ENCODE measurements around the gene RHOC. TPM values are rescaled to one million over a fixed set of nuclear protein-coding genes. Genes with fewer than 3 reads are reported as not detected.

The RHOC gene
- total RNA-seq, 1 experiment from 2014 or later: 128 TPM

GRCh38 chr1:112701227-112702066 lies 5.5 kb downstream of the RHOC start:
- TF ChIP-seq, protein P1, sequence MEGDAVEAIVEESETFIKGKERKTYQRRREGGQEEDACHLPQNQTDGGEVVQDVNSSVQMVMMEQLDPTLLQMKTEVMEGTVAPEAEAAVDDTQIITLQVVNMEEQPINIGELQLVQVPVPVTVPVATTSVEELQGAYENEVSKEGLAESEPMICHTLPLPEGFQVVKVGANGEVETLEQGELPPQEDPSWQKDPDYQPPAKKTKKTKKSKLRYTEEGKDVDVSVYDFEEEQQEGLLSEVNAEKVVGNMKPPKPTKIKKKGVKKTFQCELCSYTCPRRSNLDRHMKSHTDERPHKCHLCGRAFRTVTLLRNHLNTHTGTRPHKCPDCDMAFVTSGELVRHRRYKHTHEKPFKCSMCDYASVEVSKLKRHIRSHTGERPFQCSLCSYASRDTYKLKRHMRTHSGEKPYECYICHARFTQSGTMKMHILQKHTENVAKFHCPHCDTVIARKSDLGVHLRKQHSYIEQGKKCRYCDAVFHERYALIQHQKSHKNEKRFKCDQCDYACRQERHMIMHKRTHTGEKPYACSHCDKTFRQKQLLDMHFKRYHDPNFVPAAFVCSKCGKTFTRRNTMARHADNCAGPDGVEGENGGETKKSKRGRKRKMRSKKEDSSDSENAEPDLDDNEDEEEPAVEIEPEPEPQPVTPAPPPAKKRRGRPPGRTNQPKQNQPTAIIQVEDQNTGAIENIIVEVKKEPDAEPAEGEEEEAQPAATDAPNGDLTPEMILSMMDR (IDR thresholded peaks at IDR 0.05; ENCODE audit: insufficient read depth in 1 of 2, low read depth in 1 of 2, low read length in 1 of 2, severe bottlenecking in 1 of 2, unreplicated experiment in 1 of 2): no peak
- POLR2A ChIA-PET: no interaction called here
- H3K4me3 Mint-ChIP-seq (ENCODE audit: unreplicated experiment): no peak overlapping the region
- Histone ChIP-seq H3K4me1 (peaks cover 66% of the 10 kb centered on the region), H3K36me3 (ENCODE audit: control insufficient read depth, insufficient read depth, low read length) (peaks cover 1% of the 10 kb centered on the region; the same call in 1 of the 2 replicates), H3K9me3 (no peaks in the 10 kb centered on the region), H3K27me3 (replicated peaks; ENCODE audit: control insufficient read depth, insufficient read depth, low read length) (no peaks in the 10 kb centered on the region), H3K4me3 (ENCODE audit: low read depth, low read length) (no peak overlapping the region)
- CTCF ChIA-PET: no interaction called here
- H3K36me3 Mint-ChIP-seq (ENCODE audit: insufficient read depth, unreplicated experiment): peaks cover 73% of the 10 kb centered on the region
- intact Hi-C loops (cut with micrococcal nuclease; ENCODE audit: unreplicated experiment): no loop called here
- H3K27me3 Mint-ChIP-seq (ENCODE audit: insufficient read depth, unreplicated experiment): no peaks in the 10 kb centered on the region
- no peak for DNase-seq
- BruUV-seq (replicated peaks): no TSS peak
- H3K9me3 Mint-ChIP-seq (ENCODE audit: unreplicated experiment): no peaks in the 10 kb centered on the region
- H3K4me1 Mint-ChIP-seq (ENCODE audit: low read depth, unreplicated experiment): peaks cover 27% of the 10 kb centered on the region
- peak overlapping the region; percentile 72 for H3K27ac Mint-ChIP-seq (ENCODE audit: unreplicated experiment)

DNA sequence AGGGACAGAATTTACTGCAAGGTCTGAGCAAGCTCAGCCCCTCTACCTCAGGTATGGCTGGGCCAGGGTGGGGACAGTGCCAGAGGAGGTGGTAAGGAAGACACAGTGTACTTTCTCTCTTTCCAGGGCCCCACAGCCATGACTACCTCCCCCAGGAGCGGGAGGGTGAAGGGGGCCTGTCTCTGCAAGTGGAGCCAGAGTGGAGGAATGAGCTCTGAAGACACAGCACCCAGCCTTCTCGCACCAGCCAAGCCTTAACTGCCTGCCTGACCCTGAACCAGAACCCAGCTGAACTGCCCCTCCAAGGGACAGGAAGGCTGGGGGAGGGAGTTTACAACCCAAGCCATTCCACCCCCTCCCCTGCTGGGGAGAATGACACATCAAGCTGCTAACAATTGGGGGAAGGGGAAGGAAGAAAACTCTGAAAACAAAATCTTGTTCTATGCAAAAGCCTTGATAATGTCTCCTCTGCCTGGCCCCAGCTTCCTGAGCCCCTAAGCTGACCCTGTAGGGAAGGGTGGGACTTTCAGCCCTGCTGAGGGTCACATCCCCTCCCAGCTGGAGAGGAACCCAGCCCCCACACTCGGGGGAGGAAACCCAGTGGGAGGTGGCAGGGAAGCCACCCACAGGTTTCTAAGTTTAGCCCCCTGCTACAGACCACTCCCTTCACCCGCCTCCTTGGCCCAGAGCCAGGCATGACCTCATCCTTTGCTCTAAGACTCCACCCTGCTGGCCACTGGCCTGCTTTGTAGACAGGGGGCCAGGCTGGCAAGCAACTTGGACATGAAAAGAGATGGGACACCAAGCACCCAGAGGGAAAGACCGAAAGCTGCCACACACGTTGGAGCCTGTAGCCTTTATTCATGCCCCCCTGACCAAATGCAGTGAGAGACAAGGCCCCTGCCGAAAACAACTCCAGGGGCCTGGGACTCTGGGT lies 6.4 kb downstream of the RHOC start:
- Histone ChIP-seq H3K27me3 (replicated peaks; ENCODE audit: control insufficient read depth, insufficient read depth, low read length) (no peaks in the 10 kb centered on the region), H3K9me3 (no peaks in the 10 kb centered on the region), H3K4me1 (peaks cover 61% of the 10 kb centered on the region), H3K36me3 (ENCODE audit: control insufficient read depth, insufficient read depth, low read length) (peaks cover 1% of the 10 kb centered on the region; the same call in 1 of the 2 replicates), H3K4me3 (ENCODE audit: low read depth, low read length) (no peak overlapping the region)
- peak overlapping the region; percentile 72 for H3K27ac Mint-ChIP-seq (ENCODE audit: unreplicated experiment)
- H3K4me1 Mint-ChIP-seq (ENCODE audit: low read depth, unreplicated experiment): peaks cover 27% of the 10 kb centered on the region
- BruUV-seq (replicated peaks): no TSS peak
- TF ChIP-seq, protein P1 (IDR thresholded peaks at IDR 0.05; ENCODE audit: insufficient read depth in 1 of 2, low read depth in 1 of 2, low read length in 1 of 2, severe bottlenecking in 1 of 2, unreplicated experiment in 1 of 2): no peak
- ChIA-PET CTCF (interaction anchor here (1.2 kb wide), 1 partner anchor 27 kb away, joined by 3 read pairs; no protein-coding TSS in a partner anchor), POLR2A (interaction anchor here (2.9 kb wide), 1 partner anchor 26 kb away, joined by 27 read pairs; the partner anchor contains the start of gene MOV10)
- H3K9me3 Mint-ChIP-seq (ENCODE audit: unreplicated experiment): no peaks in the 10 kb centered on the region
- peak; percentile 57 to 79 for DNase-seq
- intact Hi-C loops (cut with micrococcal nuclease; ENCODE audit: unreplicated experiment): no loop called here
- no peak overlapping the region for H3K4me3 Mint-ChIP-seq (ENCODE audit: unreplicated experiment)
- H3K27me3 Mint-ChIP-seq (ENCODE audit: insufficient read depth, unreplicated experiment): no peaks in the 10 kb centered on the region
- peaks cover 78% of the 10 kb centered on the region for H3K36me3 Mint-ChIP-seq (ENCODE audit: insufficient read depth, unreplicated experiment)
